Mucosa of descending colon (tissue), 3 donors: Measurements from ENCODE around the gene SPSB1. TPM values are rescaled to one million over a fixed set of nuclear protein-coding genes. Genes with fewer than 3 reads are reported as not detected.

Source experiments
- ATAC-seq: fragments of 200-7000 bp; cut with Tn5 transposase; one replicate; pipeline ENCODE4 v1.9.1; 2020; ENCODE audit warnings: mild to moderate bottlenecking, moderate library complexity
- DNase-seq, 3 donors: peaks; one replicate each; pipeline ENCODE4 v3.0.0-alpha.2; 2020
- H3K36me3 ChIP-seq: fragments of 200-600 bp; one replicate; pipeline ENCODE4 v1.8.0; 2021; ENCODE audit warnings: low read depth, mild to moderate bottlenecking
- H3K4me1 ChIP-seq: fragments of 200-600 bp; one replicate; pipeline ENCODE4 v1.8.0; 2021; ENCODE audit warnings: low read depth, mild to moderate bottlenecking
- H3K4me3 ChIP-seq: fragments of 200-600 bp; one replicate; pipeline ENCODE4 v1.8.0; 2021; ENCODE audit warnings: mild to moderate bottlenecking
- H3K9me3 ChIP-seq: fragments of 200-600 bp; one replicate; pipeline ENCODE4 v1.8.0; 2021; ENCODE audit warnings: mild to moderate bottlenecking
- intact Hi-C, 2 donors: fragments of 100-400 bp; cut with DNase I in 1 of 2; cut with micrococcal nuclease in 1 of 2; formaldehyde crosslinking; loops; one replicate each; pipeline versions ENCODE4 v1.11.0 to v1.11.1; 2022; cut with DNase I, micrococcal nuclease
- total RNA-seq, 3 donors: library from RNA; stranded (reverse); fragmentation: NEBNext Ultra II Directional in 2 of 3; extraction: Animal tissue kit (Norgen Biotek cat#: 25700) in 2 of 3; gene quantifications; one replicate each; pipeline versions ENCODE4 v1.2.1 to v1.2.4, GENCODE V29; 2021 to 2023
- TF ChIP-seq, protein P1 (sequence below): fragments of 200-600 bp; IDR thresholded peaks from one replicate; pipeline ENCODE4 v1.8.0; 2022; ENCODE audit warnings: antibody characterized with exemption, mild to moderate bottlenecking
- donor health status: DM: no; HTN: no; CAD: no; lungs with moderate emphysema.
- donor health status: DM: no; HTN: no; CAD: no.
- donor health status: DM: no; HTN: yes; CAD: no.

Gene SPSB1
- total RNA-seq, 3 donors from 2014 or later, result 22.1 to 35.5 (median 26.1) TPM

DNA sequence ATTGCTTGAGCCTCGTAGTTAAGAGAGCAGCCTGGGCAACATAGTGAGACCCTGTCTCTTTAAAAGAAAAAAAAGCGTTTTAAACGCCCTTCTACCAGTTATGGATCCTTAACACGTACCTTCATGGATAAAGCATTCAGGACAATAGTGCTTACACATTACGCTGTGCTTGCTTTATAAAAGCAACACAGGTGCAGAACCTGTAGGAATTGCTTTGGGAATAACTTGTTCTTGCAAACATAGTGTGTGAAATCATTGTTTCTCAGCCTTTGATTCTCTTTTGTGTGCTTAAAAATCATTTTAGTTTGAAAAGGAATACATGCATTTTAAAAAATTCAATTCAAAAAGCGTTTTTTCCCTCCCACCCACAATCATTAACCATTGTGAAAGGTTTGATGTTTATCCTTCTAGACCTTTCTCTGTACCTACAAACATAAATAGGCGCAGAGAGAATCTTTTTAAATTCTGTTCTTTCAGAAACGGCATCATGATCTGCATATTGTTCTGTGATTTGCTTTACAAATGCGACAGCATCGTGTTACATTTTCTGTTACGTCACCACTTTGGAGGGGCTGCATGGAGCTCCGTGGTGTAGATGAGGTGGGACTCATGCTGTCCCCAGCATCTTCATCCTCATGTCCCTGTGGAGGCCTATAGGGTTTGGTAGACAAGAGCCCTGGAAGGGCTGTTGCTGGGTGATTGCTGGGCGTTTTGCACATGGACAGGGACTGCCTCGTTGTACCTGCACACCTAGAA lies 54.6 kb downstream of the SPSB1 start:
- ATAC-seq (no peak), DNase-seq (no peak)
- Histone ChIP-seq H3K36me3 (no peaks in the 10 kb centered on the region), H3K4me3 (no peak overlapping the region), H3K4me1 (peaks cover 12% of the 10 kb centered on the region), H3K9me3 (no peaks in the 10 kb centered on the region)
- intact Hi-C loops, result no loop called here
- TF ChIP-seq, protein P1, sequence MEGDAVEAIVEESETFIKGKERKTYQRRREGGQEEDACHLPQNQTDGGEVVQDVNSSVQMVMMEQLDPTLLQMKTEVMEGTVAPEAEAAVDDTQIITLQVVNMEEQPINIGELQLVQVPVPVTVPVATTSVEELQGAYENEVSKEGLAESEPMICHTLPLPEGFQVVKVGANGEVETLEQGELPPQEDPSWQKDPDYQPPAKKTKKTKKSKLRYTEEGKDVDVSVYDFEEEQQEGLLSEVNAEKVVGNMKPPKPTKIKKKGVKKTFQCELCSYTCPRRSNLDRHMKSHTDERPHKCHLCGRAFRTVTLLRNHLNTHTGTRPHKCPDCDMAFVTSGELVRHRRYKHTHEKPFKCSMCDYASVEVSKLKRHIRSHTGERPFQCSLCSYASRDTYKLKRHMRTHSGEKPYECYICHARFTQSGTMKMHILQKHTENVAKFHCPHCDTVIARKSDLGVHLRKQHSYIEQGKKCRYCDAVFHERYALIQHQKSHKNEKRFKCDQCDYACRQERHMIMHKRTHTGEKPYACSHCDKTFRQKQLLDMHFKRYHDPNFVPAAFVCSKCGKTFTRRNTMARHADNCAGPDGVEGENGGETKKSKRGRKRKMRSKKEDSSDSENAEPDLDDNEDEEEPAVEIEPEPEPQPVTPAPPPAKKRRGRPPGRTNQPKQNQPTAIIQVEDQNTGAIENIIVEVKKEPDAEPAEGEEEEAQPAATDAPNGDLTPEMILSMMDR, result no peak

DNA sequence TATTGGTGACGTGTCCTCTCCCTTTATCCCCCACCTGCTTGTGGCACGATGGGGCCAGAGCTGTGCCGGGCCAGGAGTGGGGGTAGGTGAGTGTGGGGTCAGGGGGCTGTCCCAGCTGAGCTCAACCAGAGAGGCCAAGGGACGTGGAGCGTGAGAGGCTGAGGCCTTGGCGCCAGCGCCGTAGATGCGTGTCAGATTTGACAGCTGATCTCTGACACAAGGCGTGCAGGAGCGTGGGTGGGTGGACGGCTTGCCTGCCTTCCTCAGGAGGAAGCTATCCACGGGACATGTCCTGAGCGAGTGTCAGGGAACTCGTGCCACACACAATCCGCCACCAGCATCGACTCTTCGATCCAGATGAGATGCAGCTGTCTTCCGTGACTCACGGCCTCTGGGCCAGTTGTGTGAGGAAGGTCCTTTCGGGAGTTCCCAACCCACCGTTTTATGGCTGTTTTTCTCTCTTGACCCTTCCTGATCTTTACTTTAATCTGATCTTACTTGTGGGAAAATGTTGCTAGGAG lies 56.7 kb downstream of the SPSB1 start:
- Histone ChIP-seq H3K4me1 (peaks cover 12% of the 10 kb centered on the region), H3K36me3 (no peaks in the 10 kb centered on the region), H3K9me3 (no peaks in the 10 kb centered on the region), H3K4me3 (no peak overlapping the region)
- ATAC-seq (no peak), DNase-seq (no peak)
- TF ChIP-seq, protein P1, result no peak
- intact Hi-C loops, result no loop called here

DNA sequence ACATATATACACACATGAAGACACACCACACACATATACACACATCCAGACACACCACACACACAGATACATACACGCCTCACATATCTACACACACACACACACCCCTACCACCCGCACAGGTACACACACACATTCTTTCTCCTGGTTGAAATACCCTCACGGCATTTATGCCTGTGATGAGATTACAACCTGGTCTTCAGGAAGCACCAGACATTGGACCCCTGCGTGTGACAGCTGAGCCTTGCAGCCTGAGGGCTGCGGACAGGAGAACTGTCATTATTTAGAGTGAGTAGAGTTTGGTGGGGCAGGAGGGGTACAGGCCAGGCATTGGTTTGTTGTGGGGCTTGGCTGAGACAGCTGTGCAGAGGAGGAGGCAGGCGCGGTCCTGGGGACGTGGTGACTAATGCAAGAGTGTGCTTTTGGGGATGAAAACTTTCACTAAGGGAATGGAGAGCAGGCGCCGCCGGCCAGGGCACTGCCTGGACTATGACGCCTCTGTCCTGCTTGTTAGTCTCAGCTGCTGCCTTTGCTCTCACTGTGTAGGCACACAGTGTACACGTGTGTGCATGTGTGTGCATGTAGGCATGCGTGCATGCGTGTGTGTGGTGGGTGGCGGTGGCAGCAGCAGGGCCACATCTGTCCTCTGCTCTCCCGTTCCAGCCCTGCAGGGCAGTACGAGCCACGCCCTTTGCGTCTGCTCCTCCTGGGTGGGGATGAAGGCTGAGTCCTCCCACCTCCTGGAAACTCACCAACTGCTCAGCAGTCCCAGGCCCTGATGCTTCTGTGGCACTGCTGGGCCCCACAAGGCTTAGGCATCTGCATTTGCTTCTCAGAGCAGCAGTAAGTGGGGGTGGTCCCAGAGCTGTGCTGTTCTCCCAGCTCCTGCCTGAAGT lies 57.6 kb downstream of the SPSB1 start:
- peak in 1 of 3 donors; percentile 57 for DNase-seq
- intact Hi-C loops, result no loop called here
- TF ChIP-seq, protein P1, result no peak
- H3K4me3 ChIP-seq, result no peak overlapping the region
- peaks cover 12% of the 10 kb centered on the region for H3K4me1 ChIP-seq
- H3K9me3 ChIP-seq, result no peaks in the 10 kb centered on the region
- no peaks in the 10 kb centered on the region for H3K36me3 ChIP-seq
- ATAC-seq, result peak; percentile 64

DNA sequence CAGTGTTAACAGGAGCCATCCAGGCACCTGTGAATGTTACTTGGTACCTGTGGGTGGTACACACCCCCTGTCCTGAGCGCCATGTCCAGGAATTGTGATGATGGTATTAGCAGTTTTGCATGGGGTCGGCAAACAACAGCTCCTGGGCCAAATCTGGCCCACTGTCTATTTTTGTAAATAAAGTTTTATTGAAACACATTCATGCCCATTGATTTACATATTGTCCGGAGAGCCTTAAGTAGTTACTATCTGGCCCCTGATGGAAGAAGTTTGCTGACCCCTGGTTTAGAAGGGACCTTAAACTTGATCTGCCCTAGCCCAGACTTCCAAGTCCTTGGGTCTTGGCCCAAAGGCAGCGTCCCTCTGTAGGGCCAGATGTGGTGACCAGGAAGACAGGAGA lies 58.3 kb downstream of the SPSB1 start:
- Histone ChIP-seq H3K36me3 (no peaks in the 10 kb centered on the region), H3K4me1 (peaks cover 12% of the 10 kb centered on the region), H3K4me3 (no peak overlapping the region), H3K9me3 (no peaks in the 10 kb centered on the region)
- intact Hi-C loops, result no loop called here
- no peak for ATAC-seq
- TF ChIP-seq, protein P1, result no peak
- DNase-seq, result no peak

DNA sequence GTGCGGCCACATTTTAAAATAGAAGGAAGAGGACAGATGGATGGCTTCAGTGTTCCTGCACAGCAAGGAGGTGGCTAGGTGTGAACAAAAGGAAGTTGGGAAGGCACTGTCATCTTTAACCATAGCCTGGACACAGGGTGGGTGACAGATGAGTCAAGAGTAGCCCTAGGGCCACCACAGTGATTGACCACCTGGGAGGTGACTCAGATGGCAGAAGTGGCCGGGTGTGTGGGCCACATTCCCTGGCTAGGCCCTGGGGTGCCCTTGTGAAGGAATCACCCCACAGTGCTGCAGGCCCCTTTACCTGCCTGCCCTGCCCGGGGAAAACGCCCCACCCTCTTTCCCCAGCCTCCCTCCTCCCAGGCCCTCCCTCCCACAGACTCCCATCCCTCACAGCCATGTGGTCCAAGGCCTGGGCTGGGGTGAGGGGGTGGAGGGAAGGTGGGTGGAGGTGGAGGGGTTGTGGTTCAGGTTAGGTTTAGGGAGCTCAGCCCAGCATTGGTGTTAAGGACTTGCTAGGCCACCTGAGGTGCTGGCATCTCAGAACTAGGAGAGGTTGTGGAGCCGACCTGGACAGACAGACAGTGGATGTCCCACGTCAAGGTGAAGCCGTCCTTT lies 59.1 kb downstream of the SPSB1 start:
- Histone ChIP-seq H3K9me3 (no peaks in the 10 kb centered on the region), H3K36me3 (no peaks in the 10 kb centered on the region), H3K4me1 (peaks cover 12% of the 10 kb centered on the region), H3K4me3 (no peak overlapping the region)
- TF ChIP-seq, protein P1, result no peak
- intact Hi-C loops, result no loop called here
- DNase-seq (no peak), ATAC-seq (peak; percentile 3)
